Activated naive CD4-positive, alpha-beta T cell treated with anti-CD3 and anti-CD28 coated beads, Interleukin-2, amount 50 U/mL, for 24 hours (primary cell): ENCODE data around the gene PPP1R9A.

Experiments used
- H3K27ac Mint-ChIP-seq: one replicate; pipeline ENCODE4 v1.8.0; 2021; ENCODE audit warnings: mild to moderate bottlenecking, mixed read lengths
- H3K27me3 Mint-ChIP-seq: one replicate; pipeline ENCODE4 v1.8.0; 2021; ENCODE audit warnings: mixed read lengths
- H3K36me3 Mint-ChIP-seq: one replicate; pipeline ENCODE4 v1.8.0; 2021; ENCODE audit warnings: mixed read lengths
- H3K4me1 Mint-ChIP-seq: one replicate; pipeline ENCODE4 v1.8.0; 2021; ENCODE audit warnings: mixed read lengths
- H3K4me3 Mint-ChIP-seq: one replicate; pipeline ENCODE4 v1.8.0; 2021; ENCODE audit warnings: mild to moderate bottlenecking, mixed read lengths
- H3K9me3 Mint-ChIP-seq: one replicate; pipeline ENCODE4 v1.8.0; 2021; ENCODE audit warnings: mixed read lengths

The PPP1R9A gene

GRCh38 chr7:95026421-95027072 is 119.2 kb downstream of the PPP1R9A start:
- H3K4me1 Mint-ChIP-seq: no peaks in the 10 kb centered on the region
- peaks cover 7% of the 10 kb centered on the region for H3K9me3 Mint-ChIP-seq
- no peak overlapping the region for H3K4me3 Mint-ChIP-seq
- H3K27me3 Mint-ChIP-seq: no peaks in the 10 kb centered on the region
- H3K27ac Mint-ChIP-seq: no peak overlapping the region
- no peaks in the 10 kb centered on the region for H3K36me3 Mint-ChIP-seq

- H3K27ac Mint-ChIP-seq: no peak overlapping the region
- H3K27me3 Mint-ChIP-seq: no peaks in the 10 kb centered on the region
- H3K4me1 Mint-ChIP-seq: no peaks in the 10 kb centered on the region
- no peaks in the 10 kb centered on the region for H3K36me3 Mint-ChIP-seq
- H3K4me3 Mint-ChIP-seq: no peak overlapping the region
- H3K9me3 Mint-ChIP-seq: peaks cover 7% of the 10 kb centered on the region
These were observed 120.0 kb downstream of the PPP1R9A start for GRCh38 chr7:95027234-95027872.

- H3K27ac Mint-ChIP-seq: no peak overlapping the region
These were observed 121.3 kb downstream of the PPP1R9A start for GRCh38 chr7:95028683-95029082.

GRCh38 chr7:95035295-95035694 is 127.9 kb downstream of the PPP1R9A start:
- Mint-ChIP-seq H3K27ac (no peak overlapping the region), H3K4me1 (no peaks in the 10 kb centered on the region), H3K36me3 (no peaks in the 10 kb centered on the region), H3K4me3 (no peak overlapping the region), H3K9me3 (no peaks in the 10 kb centered on the region), H3K27me3 (no peaks in the 10 kb centered on the region)

More at GRCh38 chr7:95028683-95029082, 121.3 kb downstream of the PPP1R9A start:
- no peaks in the 10 kb centered on the region for H3K27me3 Mint-ChIP-seq
- H3K36me3 Mint-ChIP-seq: no peaks in the 10 kb centered on the region
- H3K9me3 Mint-ChIP-seq: peaks cover 7% of the 10 kb centered on the region
- H3K4me1 Mint-ChIP-seq: no peaks in the 10 kb centered on the region
- no peak overlapping the region for H3K4me3 Mint-ChIP-seq

- no peaks in the 10 kb centered on the region for H3K4me1 Mint-ChIP-seq
- no peak overlapping the region for H3K27ac Mint-ChIP-seq
- no peaks in the 10 kb centered on the region for H3K27me3 Mint-ChIP-seq
- H3K4me3 Mint-ChIP-seq: no peak overlapping the region
- no peaks in the 10 kb centered on the region for H3K36me3 Mint-ChIP-seq
- no peaks in the 10 kb centered on the region for H3K9me3 Mint-ChIP-seq
These were observed 133.6 kb downstream of the PPP1R9A start for GRCh38 chr7:95041031-95041430.

- no peaks in the 10 kb centered on the region for H3K4me1 Mint-ChIP-seq
- no peak overlapping the region for H3K4me3 Mint-ChIP-seq
- no peaks in the 10 kb centered on the region for H3K27me3 Mint-ChIP-seq
- H3K36me3 Mint-ChIP-seq: no peaks in the 10 kb centered on the region
- H3K9me3 Mint-ChIP-seq: no peaks in the 10 kb centered on the region
- H3K27ac Mint-ChIP-seq: no peak overlapping the region
These were observed 138.0 kb downstream of the PPP1R9A start for GRCh38 chr7:95045236-95045923.

GRCh38 chr7:95046494-95047240 is 139.3 kb downstream of the PPP1R9A start:
- H3K36me3 Mint-ChIP-seq: no peaks in the 10 kb centered on the region
- H3K27me3 Mint-ChIP-seq: no peaks in the 10 kb centered on the region
- H3K9me3 Mint-ChIP-seq: no peaks in the 10 kb centered on the region
- no peak overlapping the region for H3K4me3 Mint-ChIP-seq
- H3K4me1 Mint-ChIP-seq: no peaks in the 10 kb centered on the region
- no peak overlapping the region for H3K27ac Mint-ChIP-seq

- no peak overlapping the region for H3K4me3 Mint-ChIP-seq
- H3K36me3 Mint-ChIP-seq: no peaks in the 10 kb centered on the region
- no peaks in the 10 kb centered on the region for H3K27me3 Mint-ChIP-seq
- H3K4me1 Mint-ChIP-seq: no peaks in the 10 kb centered on the region
- H3K9me3 Mint-ChIP-seq: no peaks in the 10 kb centered on the region
- no peak overlapping the region for H3K27ac Mint-ChIP-seq
These were observed 139.9 kb downstream of the PPP1R9A start for GRCh38 chr7:95047291-95047690.

GRCh38 chr7:95052566-95053094 is 145.2 kb downstream of the PPP1R9A start:
- Mint-ChIP-seq H3K27ac (no peak overlapping the region), H3K36me3 (no peaks in the 10 kb centered on the region), H3K9me3 (no peaks in the 10 kb centered on the region), H3K4me1 (no peaks in the 10 kb centered on the region), H3K27me3 (no peaks in the 10 kb centered on the region), H3K4me3 (no peak overlapping the region)

- Mint-ChIP-seq H3K4me3 (no peak overlapping the region), H3K27ac (no peak overlapping the region), H3K9me3 (no peaks in the 10 kb centered on the region), H3K27me3 (no peaks in the 10 kb centered on the region), H3K4me1 (no peaks in the 10 kb centered on the region), H3K36me3 (no peaks in the 10 kb centered on the region)
These were observed 147.0 kb downstream of the PPP1R9A start for GRCh38 chr7:95054386-95054785.

GRCh38 chr7:95055295-95055694 is 147.9 kb downstream of the PPP1R9A start:
- Mint-ChIP-seq H3K4me1 (no peaks in the 10 kb centered on the region), H3K27me3 (no peaks in the 10 kb centered on the region)

GRCh38 chr7:95056107-95056739 is 148.8 kb downstream of the PPP1R9A start:
- H3K9me3 Mint-ChIP-seq: no peaks in the 10 kb centered on the region
- no peak overlapping the region for H3K4me3 Mint-ChIP-seq
- H3K27ac Mint-ChIP-seq: no peak overlapping the region
- H3K27me3 Mint-ChIP-seq: no peaks in the 10 kb centered on the region
- no peaks in the 10 kb centered on the region for H3K36me3 Mint-ChIP-seq
- no peaks in the 10 kb centered on the region for H3K4me1 Mint-ChIP-seq

More at GRCh38 chr7:95055295-95055694, 147.9 kb downstream of the PPP1R9A start:
- H3K4me3 Mint-ChIP-seq: no peak overlapping the region
- H3K9me3 Mint-ChIP-seq: no peaks in the 10 kb centered on the region
- no peak overlapping the region for H3K27ac Mint-ChIP-seq
- no peaks in the 10 kb centered on the region for H3K36me3 Mint-ChIP-seq

- Mint-ChIP-seq H3K4me3 (no peak overlapping the region), H3K9me3 (no peaks in the 10 kb centered on the region), H3K27me3 (no peaks in the 10 kb centered on the region), H3K4me1 (no peaks in the 10 kb centered on the region), H3K27ac (no peak overlapping the region), H3K36me3 (no peaks in the 10 kb centered on the region)
These were observed 149.5 kb downstream of the PPP1R9A start for GRCh38 chr7:95056901-95057300.

- Mint-ChIP-seq H3K4me3 (no peak overlapping the region), H3K27me3 (no peaks in the 10 kb centered on the region), H3K4me1 (no peaks in the 10 kb centered on the region), H3K36me3 (no peaks in the 10 kb centered on the region), H3K9me3 (no peaks in the 10 kb centered on the region), H3K27ac (no peak overlapping the region)
These were observed 152.5 kb downstream of the PPP1R9A start for GRCh38 chr7:95059842-95060313.

GRCh38 chr7:95062901-95063300 is 155.5 kb downstream of the PPP1R9A start:
- Mint-ChIP-seq H3K27me3 (no peaks in the 10 kb centered on the region), H3K36me3 (no peaks in the 10 kb centered on the region), H3K4me3 (no peak overlapping the region), H3K9me3 (no peaks in the 10 kb centered on the region), H3K4me1 (no peaks in the 10 kb centered on the region), H3K27ac (no peak overlapping the region)
